Stomach smooth muscle (tissue), 2 donors: Measurements from ENCODE around the gene RSL1D1.

Experiments used
- H3K27ac ChIP-seq: one replicate; pipeline ENCODE4 v1.7.0; 2013; ENCODE audit warnings: mild to moderate bottlenecking, low read length, inconsistent platforms
- H3K27me3 ChIP-seq, 2 donors: one replicate each; pipeline ENCODE4 v1.7.0; 2013; ENCODE audit warnings: low read length in 2 of 2; ENCODE audit not compliant: insufficient read depth in 2 of 2, control insufficient read depth in 1 of 2
- H3K36me3 ChIP-seq, 2 donors: one replicate each; pipeline ENCODE4 v1.7.0; 2013; ENCODE audit warnings: low read length in 2 of 2; ENCODE audit not compliant: control insufficient read depth in 2 of 2, insufficient read depth in 2 of 2
- H3K4me1 ChIP-seq: one replicate; pipeline ENCODE4 v1.7.0; 2013; ENCODE audit warnings: low read length; ENCODE audit not compliant: control insufficient read depth, insufficient read depth
- H3K4me3 ChIP-seq, 2 donors: one replicate each; pipeline ENCODE4 v1.7.0; 2013; ENCODE audit warnings: low read length in 2 of 2
- H3K9ac ChIP-seq, 2 donors: one replicate each; pipeline ENCODE4 v1.7.0; 2013; ENCODE audit warnings: low read length in 2 of 2, mild to moderate bottlenecking in 1 of 2
- H3K9me3 ChIP-seq, 2 donors: one replicate each; pipeline ENCODE4 v1.7.0; 2013; ENCODE audit warnings: low read length in 2 of 2; ENCODE audit not compliant: control insufficient read depth in 2 of 2
- donor health status: healthy.
- donor health status: Pancreatic carcinoma.

Gene RSL1D1

DNA sequence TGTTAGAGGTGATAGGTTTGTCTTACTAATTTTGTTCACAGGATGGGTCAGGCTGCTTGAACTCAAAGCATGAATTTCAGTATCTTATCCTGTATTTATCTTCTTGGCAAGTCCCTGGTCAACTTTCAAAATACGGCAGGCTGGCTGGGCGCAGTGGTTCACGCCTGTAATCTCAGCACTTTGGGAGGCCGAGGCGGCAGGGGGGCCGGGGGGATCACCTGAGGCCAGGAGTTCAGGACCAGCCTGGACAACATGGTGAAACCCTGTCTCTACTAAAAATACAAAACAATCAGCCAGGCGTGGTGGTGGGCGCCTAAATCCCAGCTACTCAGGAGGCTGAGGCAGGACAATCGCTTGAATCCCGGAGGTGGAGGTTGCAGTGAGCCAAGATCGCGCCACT is 25.0 kb upstream of the RSL1D1 start:
- H3K27ac ChIP-seq: no peak overlapping the region
- H3K9me3 ChIP-seq: no peaks in the 10 kb centered on the region
- no peaks in the 10 kb centered on the region for H3K4me1 ChIP-seq
- peaks cover 12 to 35% of the 10 kb centered on the region in 2 donors for H3K36me3 ChIP-seq
- H3K4me3 ChIP-seq: no peak overlapping the region
- no peaks in the 10 kb centered on the region for H3K27me3 ChIP-seq
- no peak overlapping the region for H3K9ac ChIP-seq

DNA sequence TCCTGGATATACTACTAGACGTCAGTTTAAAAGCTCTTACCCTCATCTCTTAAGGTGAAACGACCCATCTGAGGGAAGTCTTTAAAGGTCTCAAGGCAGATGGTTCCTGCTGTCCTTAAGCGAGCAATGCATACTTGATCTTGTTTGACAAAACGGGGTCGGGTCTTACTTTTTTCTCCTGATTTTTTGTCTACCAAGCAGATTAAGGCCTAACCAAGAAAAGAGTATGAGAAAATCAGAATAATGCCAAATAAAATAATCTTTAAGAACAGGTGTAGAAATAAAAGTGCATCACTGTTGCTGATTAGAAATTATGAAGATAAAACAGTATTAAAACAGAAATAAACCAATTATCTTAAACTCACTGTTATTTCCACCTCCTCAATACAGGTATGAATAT is 24.4 kb upstream of the RSL1D1 start:
- H3K9me3 ChIP-seq: no peaks in the 10 kb centered on the region
- no peaks in the 10 kb centered on the region for H3K27me3 ChIP-seq
- H3K27ac ChIP-seq: no peak overlapping the region
- no peak overlapping the region for H3K9ac ChIP-seq
- H3K4me3 ChIP-seq: no peak overlapping the region
- no peaks in the 10 kb centered on the region for H3K4me1 ChIP-seq
- peaks cover 12 to 29% of the 10 kb centered on the region in 2 donors for H3K36me3 ChIP-seq

DNA sequence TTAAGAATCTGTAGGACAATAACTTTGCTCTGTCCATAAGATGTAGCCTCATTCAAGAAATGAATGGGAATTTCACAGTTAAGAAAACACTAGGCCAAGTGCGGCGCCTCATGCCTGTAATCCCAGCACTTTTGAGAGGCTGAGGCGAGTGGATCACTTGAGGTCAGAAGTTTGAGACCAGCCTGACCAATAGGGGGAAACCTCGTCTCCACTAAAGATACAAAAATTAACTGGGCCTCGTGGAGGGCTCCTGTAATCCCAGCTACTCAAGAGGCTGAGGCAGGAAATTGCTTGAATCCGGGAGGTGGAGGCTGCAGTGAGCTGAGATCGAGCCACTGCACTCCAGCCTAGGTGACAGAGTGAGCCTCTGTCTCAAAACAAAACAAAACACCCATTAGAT is 19.9 kb upstream of the RSL1D1 start:
- H3K27me3 ChIP-seq: no peaks in the 10 kb centered on the region
- no peak overlapping the region for H3K9ac ChIP-seq
- H3K4me1 ChIP-seq: no peaks in the 10 kb centered on the region
- no peaks in the 10 kb centered on the region for H3K9me3 ChIP-seq
- H3K27ac ChIP-seq: no peak overlapping the region
- peaks cover 17 to 21% of the 10 kb centered on the region in 2 donors for H3K36me3 ChIP-seq
- no peak overlapping the region for H3K4me3 ChIP-seq

DNA sequence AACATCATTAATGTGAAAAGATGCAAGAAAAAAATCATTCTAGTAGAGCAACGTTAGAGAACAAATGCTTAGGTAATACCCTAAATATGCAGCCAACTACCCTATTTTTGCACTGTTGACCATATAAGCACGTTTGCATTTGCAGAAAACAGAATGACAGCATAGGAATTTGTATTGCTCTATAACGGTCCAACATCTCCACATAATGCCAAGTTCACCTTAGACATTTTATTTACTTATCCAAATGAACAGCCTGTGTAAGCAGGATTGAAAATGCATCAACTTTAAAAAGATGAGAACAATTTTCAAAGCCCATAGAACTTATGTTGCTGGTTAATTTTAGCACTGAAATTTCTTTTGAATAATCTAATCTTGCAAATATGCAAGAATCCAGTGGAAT is 19.1 kb upstream of the RSL1D1 start:
- Histone ChIP-seq H3K4me3 (no peak overlapping the region), H3K27me3 (no peaks in the 10 kb centered on the region), H3K4me1 (no peaks in the 10 kb centered on the region), H3K27ac (no peak overlapping the region), H3K9me3 (no peaks in the 10 kb centered on the region), H3K36me3 (peaks cover 9 to 17% of the 10 kb centered on the region in 2 donors), H3K9ac (no peak overlapping the region)

DNA sequence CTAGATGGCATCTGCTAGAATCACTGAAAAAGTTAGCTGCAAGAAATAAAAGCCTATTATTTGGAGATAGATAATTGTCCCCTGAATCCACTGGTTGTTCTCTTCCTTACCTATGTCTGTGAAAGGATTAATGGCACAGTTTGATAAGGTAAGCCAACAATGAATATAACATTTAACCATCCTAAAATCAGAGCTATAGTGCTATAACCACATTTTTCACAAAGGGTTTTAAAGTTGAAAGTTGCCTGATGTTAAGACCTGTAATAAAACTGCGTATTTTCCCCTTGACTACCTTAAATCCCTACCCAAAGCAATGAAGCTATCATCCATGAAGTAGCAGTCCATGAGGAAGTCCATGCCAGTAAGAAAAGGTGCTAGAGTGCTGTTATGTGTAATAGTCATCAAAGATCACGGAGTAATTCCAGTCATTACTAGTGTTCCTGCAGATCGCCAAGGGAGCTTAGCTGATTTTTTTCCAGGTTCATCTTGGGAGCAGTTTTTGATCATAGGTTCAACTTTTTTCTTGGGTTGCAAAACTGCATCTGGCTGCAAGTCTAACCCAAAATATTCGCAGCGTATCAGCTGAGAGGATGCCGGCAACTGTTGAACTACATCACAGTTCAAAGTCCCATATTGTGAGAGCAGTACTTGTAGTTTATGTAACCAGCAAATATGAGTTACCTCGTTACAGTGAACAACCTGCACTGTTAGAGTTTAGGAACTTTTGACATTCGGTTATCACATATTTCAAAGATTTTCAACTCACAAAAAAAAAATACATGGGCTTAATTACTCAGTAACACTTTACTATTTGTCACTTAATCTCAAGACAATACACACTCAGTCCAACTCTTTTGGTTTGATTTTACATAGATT is 18.2 kb upstream of the RSL1D1 start:
- Histone ChIP-seq H3K9me3 (no peaks in the 10 kb centered on the region), H3K36me3 (peaks cover 5 to 14% of the 10 kb centered on the region in 2 donors), H3K4me3 (no peak overlapping the region), H3K9ac (no peak overlapping the region), H3K27me3 (no peaks in the 10 kb centered on the region), H3K4me1 (no peaks in the 10 kb centered on the region), H3K27ac (no peak overlapping the region)

DNA sequence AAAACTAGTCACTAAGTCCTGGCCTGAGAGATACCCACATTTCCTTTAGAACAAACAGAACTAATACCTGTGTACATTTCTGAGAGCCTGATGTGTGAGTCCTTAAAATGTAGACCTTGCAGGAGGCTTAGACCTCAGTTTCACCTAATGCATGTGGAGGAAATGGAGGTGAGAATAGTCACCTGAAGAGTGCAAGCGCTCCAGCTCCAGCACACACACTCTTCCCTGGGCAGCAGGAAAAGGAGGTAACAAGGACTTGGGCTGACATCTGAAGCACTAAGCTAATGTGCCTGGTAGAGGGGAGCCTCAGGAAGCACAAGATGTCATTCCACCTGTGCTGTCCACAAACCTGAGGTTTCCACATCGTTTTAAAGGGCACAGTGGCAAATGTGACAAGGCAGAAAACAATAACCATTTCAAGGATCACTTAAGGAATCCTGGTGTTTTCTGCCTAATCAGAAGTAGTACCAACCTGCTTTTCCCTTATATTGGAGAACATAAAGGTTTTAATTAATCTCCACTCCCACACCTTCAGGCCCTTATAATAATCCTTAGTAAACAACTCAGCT is 17.2 kb upstream of the RSL1D1 start:
- H3K4me1 ChIP-seq: no peaks in the 10 kb centered on the region
- no peak overlapping the region for H3K4me3 ChIP-seq
- peaks cover 5 to 14% of the 10 kb centered on the region in 2 donors for H3K36me3 ChIP-seq
- no peaks in the 10 kb centered on the region for H3K9me3 ChIP-seq
- no peak overlapping the region for H3K9ac ChIP-seq
- no peak overlapping the region for H3K27ac ChIP-seq
- H3K27me3 ChIP-seq: no peaks in the 10 kb centered on the region

DNA sequence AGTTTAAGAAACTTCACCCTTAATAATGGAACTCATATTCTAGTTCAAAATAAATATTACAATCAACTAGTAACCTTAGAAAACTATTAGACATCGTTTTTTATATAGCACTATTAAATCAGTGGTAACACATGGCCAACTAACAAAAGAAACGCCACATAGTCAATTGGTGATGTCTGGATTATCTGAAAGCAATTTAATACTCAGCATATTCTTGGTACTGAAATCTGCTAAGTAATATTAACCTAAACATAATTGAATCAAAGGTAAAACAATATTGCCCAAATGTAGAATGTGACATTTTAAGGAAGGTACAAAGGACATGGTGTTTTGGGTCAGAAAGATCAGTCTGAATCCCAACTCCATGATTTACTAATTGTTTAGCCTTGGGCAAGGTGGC is 11.1 kb upstream of the RSL1D1 start:
- Histone ChIP-seq H3K27ac (no peak overlapping the region), H3K9ac (no peak overlapping the region), H3K4me1 (no peaks in the 10 kb centered on the region), H3K4me3 (no peak overlapping the region), H3K9me3 (no peaks in the 10 kb centered on the region), H3K27me3 (no peaks in the 10 kb centered on the region), H3K36me3 (no peaks in the 10 kb centered on the region)

DNA sequence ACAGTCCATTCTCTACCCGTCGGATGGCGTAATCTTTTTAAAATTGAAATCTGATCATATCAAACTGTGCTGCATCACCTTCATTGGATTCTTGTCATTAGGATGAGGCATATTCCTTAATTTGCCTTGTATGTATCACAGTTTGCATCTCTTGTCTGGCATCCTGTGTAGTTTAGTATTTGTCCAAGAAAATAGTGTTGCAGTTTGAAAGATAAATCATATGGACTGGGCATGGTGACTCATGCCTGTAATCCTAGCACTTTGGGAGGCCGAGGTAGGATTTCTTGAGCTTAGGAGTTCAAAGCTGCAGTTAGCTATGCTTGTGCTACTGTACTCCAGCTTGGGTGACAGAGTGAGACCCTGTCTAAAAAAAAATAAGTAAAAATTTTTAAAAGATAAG is 5.8 kb upstream of the RSL1D1 start:
- Histone ChIP-seq H3K27me3 (no peaks in the 10 kb centered on the region), H3K36me3 (peaks cover 0 to 4% of the 10 kb centered on the region in 2 donors), H3K9ac (no peak overlapping the region), H3K4me3 (no peak overlapping the region), H3K27ac (no peak overlapping the region), H3K4me1 (peaks cover 5% of the 10 kb centered on the region), H3K9me3 (no peaks in the 10 kb centered on the region)

DNA sequence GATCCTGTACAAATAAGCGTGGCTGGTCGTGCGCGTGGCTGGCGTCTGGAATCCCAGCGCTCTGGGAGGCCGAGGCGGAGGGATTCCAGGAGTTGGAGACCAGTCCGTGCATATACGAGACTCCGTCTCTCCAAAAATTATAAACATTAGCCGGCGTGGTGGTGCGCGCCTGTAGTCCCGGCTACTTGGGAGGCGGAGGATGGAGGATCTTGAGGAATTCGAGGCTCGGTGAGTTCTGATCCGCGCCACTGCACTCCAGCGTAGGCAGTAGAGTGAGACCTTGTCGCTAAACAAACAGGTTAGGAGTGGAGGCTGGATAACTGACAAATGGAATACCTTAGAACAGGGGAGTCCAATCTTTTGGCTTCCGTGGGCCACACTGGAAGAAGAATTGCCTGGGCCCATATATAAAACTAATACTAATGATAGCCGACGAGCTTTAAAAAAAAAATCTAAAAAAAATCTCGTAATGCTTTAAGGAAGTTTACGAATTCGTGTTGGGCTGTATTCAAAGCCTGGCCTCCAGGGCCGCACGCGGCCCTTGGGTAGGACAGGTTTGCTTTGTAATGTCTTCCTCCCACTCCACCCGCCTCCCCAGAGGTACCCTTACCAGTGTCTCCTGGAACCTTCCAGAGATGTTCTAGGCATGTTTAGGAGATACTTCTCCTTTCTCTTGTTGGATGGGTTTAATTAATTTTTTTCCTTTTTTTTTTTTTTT is 909 bp upstream of the RSL1D1 start:
- H3K9me3 ChIP-seq: no peaks in the 10 kb centered on the region
- H3K27me3 ChIP-seq: no peaks in the 10 kb centered on the region
- peak overlapping the region; percentile 93 for H3K27ac ChIP-seq
- H3K36me3 ChIP-seq: peaks cover 11 to 13% of the 10 kb centered on the region in 2 donors
- peaks cover 10% of the 10 kb centered on the region for H3K4me1 ChIP-seq
- H3K4me3 ChIP-seq: peak overlapping the region; percentile 99 to 100
- H3K9ac ChIP-seq: peak overlapping the region; percentile 95 to 98

DNA sequence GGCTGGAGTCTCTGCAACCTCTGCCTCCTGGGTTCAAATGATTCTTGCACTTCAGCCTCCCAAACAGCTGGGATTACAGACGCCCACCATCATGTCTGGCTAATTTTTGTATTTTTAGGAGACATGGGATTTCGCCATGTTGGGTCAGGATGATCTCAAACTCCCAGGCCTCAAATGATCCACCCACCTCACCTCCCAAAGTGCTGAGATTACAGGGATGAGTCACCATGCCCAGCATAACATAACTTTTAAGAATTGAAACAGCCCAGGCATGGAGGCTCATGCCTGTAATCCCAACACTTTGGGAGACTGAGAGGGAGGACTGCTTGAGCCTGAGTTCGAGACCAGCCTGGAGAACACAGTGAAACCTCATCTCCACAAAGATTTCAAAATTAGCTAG is 2.5 kb downstream of the RSL1D1 start:
- no peak overlapping the region for H3K4me3 ChIP-seq
- no peak overlapping the region for H3K27ac ChIP-seq
- no peaks in the 10 kb centered on the region for H3K27me3 ChIP-seq
- H3K4me1 ChIP-seq: peaks cover 10% of the 10 kb centered on the region
- no peaks in the 10 kb centered on the region for H3K9me3 ChIP-seq
- peaks cover 39 to 41% of the 10 kb centered on the region in 2 donors for H3K36me3 ChIP-seq
- H3K9ac ChIP-seq: no peak overlapping the region
